Keratinocyte (primary cell): ENCODE measurements around the gene KSR1. TPM values are rescaled to one million over a fixed set of nuclear protein-coding genes. Genes with fewer than 3 reads are reported as not detected.

Source experiments
- DNase-seq: peaks from one replicate; pipeline ENCODE4 v3.0.0-alpha.2; 2011; ENCODE audit warnings: low read depth, missing footprints, low spot score
- FAIRE-seq: peaks from 2 replicates; lab custom pipeline; 2011; peaks lifted over from hg19 to GRCh38; lab: Jason Lieb, UNC
- H2AFZ ChIP-seq: 2 replicates; pipeline ENCODE4 v1.6.0; 2012; ENCODE audit warnings: low read length, control low read depth, inconsistent platforms; ENCODE audit not compliant: control insufficient read depth
- H3K27ac ChIP-seq: 2 replicates; pipeline ENCODE4 v1.5.1; 2011; ENCODE audit warnings: low read length; ENCODE audit not compliant: control insufficient read depth, insufficient read depth
- H3K27me3 ChIP-seq: 3 replicates; pipeline ENCODE4 v1.6.0; 2011; ENCODE audit warnings: low read length; ENCODE audit not compliant: control insufficient read depth, insufficient read depth; ENCODE audit errors: extremely low read depth
- H3K36me3 ChIP-seq, 2 experiments: 2 replicates in 1 of 2; 3 replicates in 1 of 2; pipeline ENCODE4 v1.5.1; 2011; ENCODE audit warnings: low read length in 2 of 2, mild to moderate bottlenecking in 1 of 2; ENCODE audit not compliant: control insufficient read depth in 2 of 2, insufficient read depth in 2 of 2; ENCODE audit errors: extremely low read depth in 1 of 2
- H3K4me1 ChIP-seq: 3 replicates; pipeline ENCODE4 v1.5.1; 2011; ENCODE audit warnings: low read length; ENCODE audit not compliant: control insufficient read depth, insufficient read depth; ENCODE audit errors: extremely low read depth
- H3K4me2 ChIP-seq: 3 replicates; pipeline ENCODE4 v1.6.0; 2011; ENCODE audit warnings: low read depth, low read length; ENCODE audit not compliant: control insufficient read depth, insufficient read depth; ENCODE audit errors: extremely low read depth
- H3K4me3 ChIP-seq, 3 experiments: fragments of 200-600 bp in 1 of 3; sonication (generic) in 1 of 3; 2 replicates in 2 of 3; 3 replicates in 1 of 3; pipeline ENCODE4 v1.5.1; 2011 to 2016; ENCODE audit warnings: low read length in 3 of 3, mild to moderate bottlenecking in 3 of 3, control low read depth in 2 of 3, inconsistent platforms in 1 of 3, low read depth in 1 of 3, mixed read lengths in 1 of 3, mixed run types in 1 of 3, moderate library complexity in 1 of 3; ENCODE audit not compliant: control insufficient read depth in 2 of 3, insufficient read depth in 2 of 3; ENCODE audit errors: extremely low read depth in 1 of 3
- H3K79me2 ChIP-seq: 2 replicates; pipeline ENCODE4 v1.6.0; 2012; ENCODE audit warnings: low read length; ENCODE audit not compliant: control insufficient read depth, insufficient read depth
- H3K9ac ChIP-seq: 3 replicates; pipeline ENCODE4 v1.6.0; 2011; ENCODE audit warnings: low read length; ENCODE audit not compliant: control insufficient read depth, insufficient read depth; ENCODE audit errors: extremely low read depth
- H3K9me1 ChIP-seq: 3 replicates; pipeline ENCODE4 v1.6.0; 2011; ENCODE audit warnings: low read length; ENCODE audit not compliant: control insufficient read depth, insufficient read depth; ENCODE audit errors: extremely low read depth
- H3K9me3 ChIP-seq: 2 replicates; pipeline ENCODE4 v1.5.1; 2012; ENCODE audit warnings: low read depth, low read length; ENCODE audit not compliant: control insufficient read depth
- H4K20me1 ChIP-seq: 3 replicates; pipeline ENCODE4 v1.6.0; 2011; ENCODE audit warnings: low read length; ENCODE audit not compliant: control insufficient read depth, insufficient read depth; ENCODE audit errors: extremely low read depth
- CTCF ChIP-seq, 3 experiments: IDR thresholded peaks in 1 of 3; conservative IDR thresholded peaks in 1 of 3; optimal IDR thresholded peaks in 1 of 3; 2 replicates in 2 of 3; 3 replicates in 1 of 3; pipeline versions ENCODE3 to v1.5.1; 2011; ENCODE audit warnings: low read length in 3 of 3, mild to moderate bottlenecking in 3 of 3, moderate library complexity in 2 of 3, control low read depth in 1 of 3, inconsistent platforms in 1 of 3; ENCODE audit not compliant: insufficient read depth in 2 of 3; ENCODE audit errors: extremely low read depth in 1 of 3
- EZH2 ChIP-seq: IDR thresholded peaks from one replicate; pipeline ENCODE4 v1.6.1; 2012; ENCODE audit warnings: inconsistent platforms, mild to moderate bottlenecking, low read length, moderate library complexity
- dilution Hi-C: fragments of 300-500 bp; cut with MboI; formaldehyde crosslinking; loops from one replicate; pipeline ENCODE4 v1.7.0; 2020; ENCODE audit warnings: low sequenced_read_pairs; ENCODE audit not compliant: extremely low pct_ligation_motif_present
- polyA plus RNA-seq, 5 experiments: library from polyadenylated mRNA; depleted of rRNA in 3 of 5; stranded (reverse) in 3 of 5; stranded (forward) in 1 of 5; unstranded in 1 of 5; fragments of >200 nt; gene quantifications; 1 replicate in 1 of 5; 2 replicates in 3 of 5; 3 replicates in 1 of 5; pipeline versions ENCODE4 v1.2.1 to v1.2.3, GENCODE V29; 2011 to 2012; ENCODE audit warnings: missing spikeins in 2 of 5, low read depth in 1 of 5, low replicate concordance in 1 of 5

The KSR1 gene
- polyA plus RNA-seq, 1 donor (not counting 4 experiments of a cell fraction or from before 2014, with no cell fraction given) = 1.3 TPM

- DNase-seq (no peak), FAIRE-seq (no peak)
- Histone ChIP-seq H3K27me3 (no peaks in the 10 kb centered on the region), H3K36me3 (no peaks in the 10 kb centered on the region), H2AFZ (peak overlapping the region; percentile 18), H3K9me3 (no peaks in the 10 kb centered on the region), H3K27ac (no peak overlapping the region), H3K79me2 (no peaks in the 10 kb centered on the region), H4K20me1 (no peaks in the 10 kb centered on the region), H3K4me1 (peaks cover 18% of the 10 kb centered on the region), H3K4me3 (no peak overlapping the region), H3K9me1 (no peaks in the 10 kb centered on the region), H3K4me2 (peak overlapping the region; percentile 55), H3K9ac (no peak overlapping the region)
- TF ChIP-seq EZH2 = no peak
- TF ChIP-seq CTCF (optimal IDR thresholded peaks at IDR 0.05 in 1 of 3, IDR thresholded peaks at IDR 0.05 in 1 of 3, conservative IDR thresholded peaks at IDR 0.05 in 1 of 3; ENCODE audit: extremely low read depth in 1 of 3, insufficient read depth in 2 of 3, low read length in 3 of 3) = no peak
- dilution Hi-C loops = no loop called here
These were observed 58.6 kb downstream of the KSR1 start for GRCh38 chr17:27514595-27515413.

- Histone ChIP-seq H3K4me1 (peaks cover 18% of the 10 kb centered on the region), H3K79me2 (no peaks in the 10 kb centered on the region)
- FAIRE-seq = no peak
These were observed 61.8 kb downstream of the KSR1 start for GRCh38 chr17:27518048-27518447.

More at GRCh38 chr17:27518048-27518447, 61.8 kb downstream of the KSR1 start:
- no peak overlapping the region for H3K4me3 ChIP-seq
- no peak for TF ChIP-seq CTCF (optimal IDR thresholded peaks at IDR 0.05 in 1 of 3, IDR thresholded peaks at IDR 0.05 in 1 of 3, conservative IDR thresholded peaks at IDR 0.05 in 1 of 3; ENCODE audit: extremely low read depth in 1 of 3, insufficient read depth in 2 of 3, low read length in 3 of 3)
- no peak for TF ChIP-seq EZH2
- dilution Hi-C loops = no loop called here
- H3K9me1 ChIP-seq = no peaks in the 10 kb centered on the region
- H2AFZ ChIP-seq = no peak overlapping the region
- H3K9ac ChIP-seq = no peak overlapping the region
- H3K27me3 ChIP-seq = no peaks in the 10 kb centered on the region
- no peak overlapping the region for H3K27ac ChIP-seq
- no peak overlapping the region for H3K4me2 ChIP-seq
- no peak for DNase-seq
- no peaks in the 10 kb centered on the region for H3K9me3 ChIP-seq
- H3K36me3 ChIP-seq = no peaks in the 10 kb centered on the region
- H4K20me1 ChIP-seq = no peaks in the 10 kb centered on the region
